GM23248 (cell line): ENCODE data around the gene FITM1. TPM values are rescaled to one million over a fixed set of nuclear protein-coding genes. Genes with fewer than 3 reads are reported as not detected.

Experiments
- DNase-seq: peaks from one replicate; pipeline ENCODE4 v3.0.0-alpha.2; 2015
- H2AFZ ChIP-seq: fragments of 200-600 bp; sonication (generic); 2 replicates; pipeline ENCODE4 v1.6.1; 2016; ENCODE audit warnings: antibody characterized with exemption
- H3F3A ChIP-seq: fragments of 200-600 bp; sonication (generic); 2 replicates; pipeline ENCODE4 v1.6.1; 2016; ENCODE audit warnings: mild to moderate bottlenecking, antibody characterized with exemption, mixed run types; ENCODE audit not compliant: insufficient read depth
- H3K27ac ChIP-seq: fragments of 200-600 bp; sonication (generic); 2 replicates; pipeline ENCODE4 v1.5.1; 2016; ENCODE audit warnings: mild to moderate bottlenecking
- H3K27me3 ChIP-seq: fragments of 200-600 bp; sonication (generic); replicated peaks from 2 replicates; pipeline ENCODE4 v1.6.1; 2016; ENCODE audit warnings: mild to moderate bottlenecking; ENCODE audit not compliant: insufficient read depth
- H3K36me3 ChIP-seq: fragments of 200-600 bp; sonication (generic); 2 replicates; pipeline ENCODE4 v1.6.1; 2016; ENCODE audit warnings: low read depth, mild to moderate bottlenecking
- H3K4me1 ChIP-seq: fragments of 200-600 bp; sonication (generic); 2 replicates; pipeline ENCODE4 v1.6.1; 2016; ENCODE audit warnings: mild to moderate bottlenecking; ENCODE audit not compliant: insufficient read depth
- H3K4me2 ChIP-seq: fragments of 200-600 bp; sonication (generic); one replicate; pipeline ENCODE4 v1.6.1; 2016; ENCODE audit warnings: mild to moderate bottlenecking; ENCODE audit not compliant: unreplicated experiment
- H3K4me3 ChIP-seq: fragments of 200-600 bp; sonication (generic); 2 replicates; pipeline ENCODE4 v1.5.1; 2016; ENCODE audit warnings: mild to moderate bottlenecking
- H3K79me2 ChIP-seq: fragments of 200-600 bp; sonication (generic); 2 replicates; pipeline ENCODE4 v1.6.1; 2016; ENCODE audit warnings: mild to moderate bottlenecking; ENCODE audit not compliant: insufficient read depth
- H3K9ac ChIP-seq: fragments of 200-600 bp; sonication (generic); 2 replicates; pipeline ENCODE4 v1.6.1; 2016; ENCODE audit warnings: mild to moderate bottlenecking
- H3K9me2 ChIP-seq: fragments of 200-600 bp; sonication (generic); 2 replicates; pipeline ENCODE4 v1.6.1; 2016; ENCODE audit warnings: mixed run types, mild to moderate bottlenecking, moderate library complexity; ENCODE audit not compliant: insufficient read depth
- H3K9me3 ChIP-seq: fragments of 200-600 bp; sonication (generic); one replicate; pipeline ENCODE4 v1.6.1; 2017; ENCODE audit warnings: low read depth
- H4K20me1 ChIP-seq: fragments of 200-600 bp; sonication (generic); 2 replicates; pipeline ENCODE4 v1.6.0; 2016; ENCODE audit not compliant: insufficient read depth
- EZH2 ChIP-seq: fragments of 200-600 bp; sonication (generic); IDR thresholded peaks from 2 replicates; pipeline ENCODE4 v1.6.1; 2018; ENCODE audit warnings: antibody characterized with exemption, mild to moderate bottlenecking; ENCODE audit not compliant: insufficient read depth, poor library complexity, severe bottlenecking
- EZH2phosphoT487 ChIP-seq: fragments of 200-600 bp; sonication (generic); IDR thresholded peaks from 2 replicates; pipeline ENCODE4 v1.6.1; 2018; ENCODE audit warnings: antibody characterized with exemption, moderate library complexity, mild to moderate bottlenecking, low read depth; ENCODE audit not compliant: insufficient read depth
- WGBS, 2 experiments: methylation state at CpG; one replicate each; pipeline ENCODE4 v1.1.6; 2015 to 2017; ENCODE audit warnings: low lambda C conversion rate in 2 of 2, low coverage in 1 of 2; ENCODE audit errors: missing lambda C conversion rate in 2 of 2; 5-methylcytosine and 5-hydroxymethylcytosine counted together
- in situ Hi-C: fragments of 300-500 bp; cut with MboI; formaldehyde crosslinking; loops from 2 replicates; pipeline ENCODE4 v1.15.0; 2020
- microRNA-seq: library from miRNA; unstranded; fragments of <30 nt; microRNA quantifications from one replicate; pipeline ENCODE4, GENCODE V29; 2016; ENCODE audit warnings: borderline number of aligned reads
- polyA plus RNA-seq: library from polyadenylated mRNA; unstranded; fragments of >200 nt; fragmentation: Nextera tagmentation; extraction: Ambion mirVana; gene quantifications from 2 replicates; pipeline ENCODE4 v1.2.1, GENCODE V29; 2016
- small RNA-seq: library from RNA; depleted of rRNA; stranded (forward); fragments of <200 nt; gene quantifications from one replicate; pipeline ENCODE3, GENCODE V24; 2014; ENCODE audit warnings: low read depth, low replicate concordance
- total RNA-seq: library from RNA; depleted of rRNA; stranded (reverse); fragments of >200 nt; shearing (Covaris generic); gene quantifications from 2 replicates; pipeline ENCODE4 v1.2.3, GENCODE V29; 2014; rRNA removed

Gene FITM1
- total and polyA plus RNA-seq, 2 experiments from 2014 or later = not detected

GRCh38 chr14:24179961-24180796 lies 49.7 kb downstream of the FITM1 start:
- H2AFZ ChIP-seq = no peak overlapping the region
- H3K9me3 ChIP-seq = no peaks in the 10 kb centered on the region
- H3K4me1 ChIP-seq = peaks cover 9% of the 10 kb centered on the region; the same call in 1 of the 2 replicates
- no peaks in the 10 kb centered on the region for H3K9me2 ChIP-seq
- peak overlapping the region; percentile 21 for H3K4me2 ChIP-seq
- H3F3A ChIP-seq = peaks cover 22% of the 10 kb centered on the region
- TF ChIP-seq EZH2 (no peak), EZH2phosphoT487 (no peak)
- peak overlapping the region; percentile 86 for H3K27ac ChIP-seq
- H3K36me3 ChIP-seq = peaks cover 28% of the 10 kb centered on the region; the same call in 1 of the 2 replicates
- no peaks in the 10 kb centered on the region for H3K27me3 ChIP-seq
- no peak overlapping the region for H3K4me3 ChIP-seq
- DNase-seq = peak; percentile 92
- in situ Hi-C loops = no loop called here
- WGBS, 2 experiments = 51 to 56% methylated on average over 17 to 18 of the region's 18 CpGs
- no peaks in the 10 kb centered on the region for H4K20me1 ChIP-seq
- H3K9ac ChIP-seq = peak overlapping the region; percentile 68
- H3K79me2 ChIP-seq = no peaks in the 10 kb centered on the region

GRCh38 chr14:24181371-24182077 lies 51.1 kb downstream of the FITM1 start:
- Histone ChIP-seq H3K4me3 (no peak overlapping the region), H3F3A (peaks cover 22% of the 10 kb centered on the region), H3K9ac (no peak overlapping the region), H3K4me2 (no peak overlapping the region), H3K4me1 (peaks cover 9% of the 10 kb centered on the region; the same call in 1 of the 2 replicates), H3K9me3 (no peaks in the 10 kb centered on the region), H3K27me3 (no peaks in the 10 kb centered on the region), H3K27ac (no peak overlapping the region), H3K9me2 (no peaks in the 10 kb centered on the region), H4K20me1 (no peaks in the 10 kb centered on the region), H3K36me3 (peaks cover 28% of the 10 kb centered on the region; the same call in 1 of the 2 replicates), H3K79me2 (peaks cover 4% of the 10 kb centered on the region), H2AFZ (no peak overlapping the region)
- TF ChIP-seq EZH2phosphoT487 = no peak
- TF ChIP-seq EZH2 = no peak
- in situ Hi-C loops = no loop called here
- DNase-seq = no peak
- 90 to 95% methylated on average over 17 to 19 of the region's 19 CpGs for WGBS, 2 experiments

Small RNAs within 50 kb of the gene (microRNA-seq; reads per million reads assigned to microRNA genes)
- not detected for gene MIR7703

Small RNAs within 50 kb of the gene (small RNA-seq; reads per million reads assigned to genes)
- gene IPO4 (not detected), gene IRF9 (not detected), gene RNA5SP383 (0.19 reads per million)

Other genes with a start within 250 kb of the FITM1 start
Only the 30 nearest of the 31 such genes appear.
- 23.0 and 25.4 TPM in 2 replicates for gene DHRS4, start 176.9 kb upstream of the FITM1 start, total RNA-seq
- 35.4 and 35.9 TPM in 2 replicates for gene DHRS4, start 176.9 kb upstream of the FITM1 start, polyA plus RNA-seq
- 5.1 and 10.1 TPM in 2 replicates for gene DHRS4L2, start 141.7 kb upstream of the FITM1 start, total RNA-seq
- 16.8 and 19.2 TPM in 2 replicates for gene DHRS4L2, start 141.7 kb upstream of the FITM1 start, polyA plus RNA-seq
- under 0.01 TPM in 1 of 2 replicates, not detected in the other for gene CARMIL3, start 78.7 kb upstream of the FITM1 start, total RNA-seq
- gene CARMIL3, start 78.7 kb upstream of the FITM1 start, polyA plus RNA-seq = not detected in 2 replicates
- gene CPNE6, start 59.1 kb upstream of the FITM1 start, total RNA-seq = not detected in 2 replicates
- not detected in 2 replicates for gene CPNE6, start 59.1 kb upstream of the FITM1 start, polyA plus RNA-seq
- gene PCK2, start 36.3 kb upstream of the FITM1 start, total RNA-seq = 70.3 and 84.3 TPM in 2 replicates
- 148 and 153 TPM in 2 replicates for gene PCK2, start 36.3 kb upstream of the FITM1 start, polyA plus RNA-seq
- gene DCAF11, start 15.9 kb upstream of the FITM1 start, total RNA-seq = 59.8 and 59.9 TPM in 2 replicates
- 29.1 and 33.6 TPM in 2 replicates for gene DCAF11, start 15.9 kb upstream of the FITM1 start, polyA plus RNA-seq
- 0.86 TPM in 1 of 2 replicates, not detected in the other for gene NRL, start 15.7 kb upstream of the FITM1 start, total RNA-seq
- gene NRL, start 15.7 kb upstream of the FITM1 start, polyA plus RNA-seq = 0.48 and 0.56 TPM in 2 replicates
- gene PSME1, start 5.5 kb downstream of the FITM1 start, total RNA-seq = 58.9 and 67.7 TPM in 2 replicates
- 144 and 147 TPM in 2 replicates for gene PSME1, start 5.5 kb downstream of the FITM1 start, polyA plus RNA-seq
- 17.1 and 22.9 TPM in 2 replicates for gene EMC9, start 10.9 kb downstream of the FITM1 start, total RNA-seq
- gene EMC9, start 10.9 kb downstream of the FITM1 start, polyA plus RNA-seq = 27.4 and 28.7 TPM in 2 replicates
- gene PSME2, start 16.0 kb downstream of the FITM1 start, total RNA-seq = 38.3 and 41.4 TPM in 2 replicates
- 158 and 164 TPM in 2 replicates for gene PSME2, start 16.0 kb downstream of the FITM1 start, polyA plus RNA-seq
- gene RNF31, start 16.8 kb downstream of the FITM1 start, total RNA-seq = 40.3 and 50.0 TPM in 2 replicates
- 29.4 and 36.7 TPM in 2 replicates for gene RNF31, start 16.8 kb downstream of the FITM1 start, polyA plus RNA-seq
- gene IRF9, start 30.6 kb downstream of the FITM1 start, total RNA-seq = 56.7 and 58.7 TPM in 2 replicates
- 80.0 and 87.1 TPM in 2 replicates for gene IRF9, start 30.6 kb downstream of the FITM1 start, polyA plus RNA-seq
- gene REC8, start 41.4 kb downstream of the FITM1 start, total RNA-seq = 1.4 and 3.5 TPM in 2 replicates
- gene REC8, start 41.4 kb downstream of the FITM1 start, polyA plus RNA-seq = 1.2 and 2.4 TPM in 2 replicates
- 55.3 and 58.3 TPM in 2 replicates for gene IPO4, start 58.2 kb downstream of the FITM1 start, total RNA-seq
- gene IPO4, start 58.2 kb downstream of the FITM1 start, polyA plus RNA-seq = 24.8 and 33.6 TPM in 2 replicates
- gene TM9SF1, start 64.8 kb downstream of the FITM1 start, total RNA-seq = 102 and 163 TPM in 2 replicates
- gene TM9SF1, start 64.8 kb downstream of the FITM1 start, polyA plus RNA-seq = 91.5 and 93.8 TPM in 2 replicates
- not detected in 2 replicates for gene TSSK4, start 75.0 kb downstream of the FITM1 start, total RNA-seq
- gene TSSK4, start 75.0 kb downstream of the FITM1 start, polyA plus RNA-seq = 0.23 and 0.55 TPM in 2 replicates
- gene CHMP4A, start 82.8 kb downstream of the FITM1 start, total RNA-seq = 18.5 and 32.1 TPM in 2 replicates
- gene CHMP4A, start 82.8 kb downstream of the FITM1 start, polyA plus RNA-seq = 75.7 and 81.6 TPM in 2 replicates
- gene MDP1, start 85.4 kb downstream of the FITM1 start, total RNA-seq = 8.2 and 19.2 TPM in 2 replicates
- 20.0 and 23.3 TPM in 2 replicates for gene MDP1, start 85.4 kb downstream of the FITM1 start, polyA plus RNA-seq
- 138 and 161 TPM in 2 replicates for gene NEDD8, start 101.7 kb downstream of the FITM1 start, total RNA-seq
- 326 and 342 TPM in 2 replicates for gene NEDD8, start 101.7 kb downstream of the FITM1 start, polyA plus RNA-seq
- 70.9 and 98.0 TPM in 2 replicates for gene GMPR2, start 102.3 kb downstream of the FITM1 start, total RNA-seq
- gene GMPR2, start 102.3 kb downstream of the FITM1 start, polyA plus RNA-seq = 55.0 and 58.9 TPM in 2 replicates
- 32.5 and 41.2 TPM in 2 replicates for gene TINF2, start 112.0 kb downstream of the FITM1 start, total RNA-seq
- gene TINF2, start 112.0 kb downstream of the FITM1 start, polyA plus RNA-seq = 43.6 and 52.4 TPM in 2 replicates
- gene TGM1, start 132.5 kb downstream of the FITM1 start, total RNA-seq = 0.25 and 1.3 TPM in 2 replicates
- 0.34 TPM in 1 of 2 replicates, not detected in the other for gene TGM1, start 132.5 kb downstream of the FITM1 start, polyA plus RNA-seq
- 18.0 and 34.9 TPM in 2 replicates for gene RABGGTA, start 140.9 kb downstream of the FITM1 start, total RNA-seq
- gene RABGGTA, start 140.9 kb downstream of the FITM1 start, polyA plus RNA-seq = 29.3 and 30.5 TPM in 2 replicates
- 12.8 and 32.1 TPM in 2 replicates for gene DHRS1, start 169.1 kb downstream of the FITM1 start, total RNA-seq
- gene DHRS1, start 169.1 kb downstream of the FITM1 start, polyA plus RNA-seq = 31.0 and 34.7 TPM in 2 replicates
- 19.3 and 23.7 TPM in 2 replicates for gene NOP9, start 169.2 kb downstream of the FITM1 start, total RNA-seq
- 2.5 and 2.6 TPM in 2 replicates for gene NOP9, start 169.2 kb downstream of the FITM1 start, polyA plus RNA-seq
- gene CIDEB, start 177.3 kb downstream of the FITM1 start, total RNA-seq = 0.51 and 2.1 TPM in 2 replicates
- 1.2 TPM in 2 replicates for gene CIDEB, start 177.3 kb downstream of the FITM1 start, polyA plus RNA-seq
- gene LTB4R2, start 179.5 kb downstream of the FITM1 start, total RNA-seq = 3.5 and 6.8 TPM in 2 replicates
- 0.30 and 0.45 TPM in 2 replicates for gene LTB4R2, start 179.5 kb downstream of the FITM1 start, polyA plus RNA-seq
- gene LTB4R, start 180.8 kb downstream of the FITM1 start, total RNA-seq = 1.4 and 2.4 TPM in 2 replicates
- gene LTB4R, start 180.8 kb downstream of the FITM1 start, polyA plus RNA-seq = 0.41 and 1.1 TPM in 2 replicates
- gene ADCY4, start 204.4 kb downstream of the FITM1 start, total RNA-seq = 0.22 and 0.38 TPM in 2 replicates
- gene ADCY4, start 204.4 kb downstream of the FITM1 start, polyA plus RNA-seq = 0.20 and 0.38 TPM in 2 replicates
- 2.2 and 5.3 TPM in 2 replicates for gene RIPK3, start 209.3 kb downstream of the FITM1 start, total RNA-seq
- gene RIPK3, start 209.3 kb downstream of the FITM1 start, polyA plus RNA-seq = 5.1 and 5.3 TPM in 2 replicates